ENCODE data around the gene SPOPL.

SPOPL gene

DNA sequence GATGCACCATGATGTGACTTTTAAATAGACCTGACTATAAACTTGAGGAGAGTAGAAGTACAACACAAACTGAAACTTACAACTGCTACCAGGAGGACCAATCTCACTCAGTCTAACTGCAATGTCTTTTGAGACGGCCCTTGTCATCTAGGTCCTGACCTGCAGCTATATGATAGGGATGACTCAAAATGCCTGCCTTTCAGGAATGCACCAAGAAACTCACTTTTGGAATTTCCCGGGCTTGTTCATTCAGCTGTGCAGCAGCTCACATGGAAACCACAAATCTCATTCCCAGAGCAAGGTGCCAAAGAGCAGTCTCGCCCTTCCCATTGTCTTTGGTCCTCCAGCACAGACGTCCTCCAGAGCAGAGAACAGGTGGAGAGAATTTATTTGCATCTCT, 113.7 kb downstream of the SPOPL start:
- no peak overlapping the region for H3K4me3 Mint-ChIP-seq
- no peaks in the 10 kb centered on the region for H3K9me3 Mint-ChIP-seq
- no peaks in the 10 kb centered on the region for H3K4me1 Mint-ChIP-seq (ENCODE audit: low read depth)
- H3K27me3 Mint-ChIP-seq (ENCODE audit: low read depth), result no peaks in the 10 kb centered on the region
- H3K36me3 Mint-ChIP-seq (ENCODE audit: low read depth), result no peaks in the 10 kb centered on the region
- no peak overlapping the region for H3K27ac Mint-ChIP-seq
- no peak for DNase-seq (ENCODE audit: low spot score)

- H3K4me1 Mint-ChIP-seq (ENCODE audit: low read depth), result no peaks in the 10 kb centered on the region
- no peaks in the 10 kb centered on the region for H3K36me3 Mint-ChIP-seq (ENCODE audit: low read depth)
- no peaks in the 10 kb centered on the region for H3K27me3 Mint-ChIP-seq (ENCODE audit: low read depth)
- no peak for DNase-seq (ENCODE audit: low spot score)
- no peak overlapping the region for H3K27ac Mint-ChIP-seq
- no peak overlapping the region for H3K4me3 Mint-ChIP-seq
- no peaks in the 10 kb centered on the region for H3K9me3 Mint-ChIP-seq
Observed at GRCh38 chr2:138617026-138617425, 115.5 kb downstream of the SPOPL start.

GRCh38 chr2:138618971-138619370, 117.4 kb downstream of the SPOPL start:
- H3K4me3 Mint-ChIP-seq, result no peak overlapping the region
- no peak for DNase-seq (ENCODE audit: low spot score)
- no peaks in the 10 kb centered on the region for H3K36me3 Mint-ChIP-seq (ENCODE audit: low read depth)
- no peaks in the 10 kb centered on the region for H3K4me1 Mint-ChIP-seq (ENCODE audit: low read depth)
- no peaks in the 10 kb centered on the region for H3K27me3 Mint-ChIP-seq (ENCODE audit: low read depth)
- H3K9me3 Mint-ChIP-seq, result no peaks in the 10 kb centered on the region
- no peak overlapping the region for H3K27ac Mint-ChIP-seq

GRCh38 chr2:138620431-138620830, 118.9 kb downstream of the SPOPL start:
- no peak for DNase-seq (ENCODE audit: low spot score)
- Mint-ChIP-seq H3K9me3 (no peaks in the 10 kb centered on the region), H3K27ac (no peak overlapping the region), H3K4me1 (ENCODE audit: low read depth) (no peaks in the 10 kb centered on the region), H3K27me3 (ENCODE audit: low read depth) (no peaks in the 10 kb centered on the region), H3K36me3 (ENCODE audit: low read depth) (no peaks in the 10 kb centered on the region), H3K4me3 (no peak overlapping the region)

DNA sequence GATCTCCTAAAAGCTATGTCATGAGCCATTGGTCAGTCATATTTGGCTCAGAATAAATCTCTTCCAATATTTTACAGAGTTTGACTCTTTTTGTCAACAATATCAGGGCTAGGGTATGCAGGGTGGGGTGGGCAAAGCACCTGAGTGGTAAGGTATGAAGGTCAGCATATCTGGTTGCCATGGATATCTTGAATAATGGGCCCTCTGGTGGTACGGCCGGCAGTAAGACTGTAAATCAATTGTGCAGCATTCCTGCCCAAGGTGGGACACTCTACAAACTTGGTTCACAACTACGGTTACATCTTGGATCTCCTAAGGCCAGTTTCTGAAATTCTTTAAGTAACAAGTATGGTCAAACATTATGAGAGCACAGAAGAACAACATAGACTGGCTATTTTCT, 119.6 kb downstream of the SPOPL start:
- Mint-ChIP-seq H3K9me3 (no peaks in the 10 kb centered on the region), H3K4me1 (ENCODE audit: low read depth) (no peaks in the 10 kb centered on the region), H3K4me3 (no peak overlapping the region), H3K27ac (no peak overlapping the region), H3K36me3 (ENCODE audit: low read depth) (no peaks in the 10 kb centered on the region), H3K27me3 (ENCODE audit: low read depth) (no peaks in the 10 kb centered on the region)
- no peak for DNase-seq (ENCODE audit: low spot score)

GRCh38 chr2:138622613-138623012, 121.0 kb downstream of the SPOPL start:
- DNase-seq (ENCODE audit: low spot score), result no peak
- H3K27me3 Mint-ChIP-seq (ENCODE audit: low read depth), result no peaks in the 10 kb centered on the region
- H3K27ac Mint-ChIP-seq, result no peak overlapping the region
- no peaks in the 10 kb centered on the region for H3K4me1 Mint-ChIP-seq (ENCODE audit: low read depth)
- no peak overlapping the region for H3K4me3 Mint-ChIP-seq
- H3K36me3 Mint-ChIP-seq (ENCODE audit: low read depth), result no peaks in the 10 kb centered on the region
- H3K9me3 Mint-ChIP-seq, result no peaks in the 10 kb centered on the region
